Measurements from ENCODE around the gene ASGR2. TPM values are rescaled to one million over a fixed set of nuclear protein-coding genes. Genes with fewer than 3 reads are reported as not detected.

ASGR2 gene
- total RNA-seq, 1 donor from 2014 or later: not detected

GRCh38 chr17:7144213-7144612 lies 29.6 kb upstream of the ASGR2 start:
- DNase-seq (ENCODE audit: low read depth): no peak
- Histone ChIP-seq H3K27me3 (ENCODE audit: control insufficient read depth, insufficient read depth, low read length) (peaks cover 20% of the 10 kb centered on the region), H3K36me3 (ENCODE audit: control insufficient read depth, insufficient read depth, low read length) (no peaks in the 10 kb centered on the region), H3K4me3 (ENCODE audit: low read depth, low read length) (no peak overlapping the region)
- TF ChIP-seq CTCF (IDR thresholded peaks at IDR 0.05; ENCODE audit: insufficient read depth, low read length, poor library complexity, severe bottlenecking): no peak

DNA sequence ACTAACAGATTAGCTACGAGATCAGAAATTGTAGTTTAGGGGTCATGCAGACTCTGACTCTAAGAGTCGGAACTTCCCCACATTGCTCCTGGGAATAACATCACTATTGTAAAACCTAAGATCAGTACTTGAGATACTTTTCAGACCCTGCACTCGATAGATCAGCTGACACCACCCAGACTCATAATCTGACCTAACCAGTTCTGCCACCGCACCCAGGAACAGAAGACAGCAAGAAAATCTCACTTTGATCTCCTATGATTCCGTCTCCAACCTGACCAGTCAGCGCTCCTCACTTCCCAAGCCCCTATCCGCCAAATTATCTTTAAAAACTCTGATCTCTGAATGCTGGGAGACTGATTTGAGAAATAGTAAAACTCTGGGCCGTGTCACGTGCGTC lies 27.2 kb upstream of the ASGR2 start:
- Histone ChIP-seq H3K4me3 (ENCODE audit: low read depth, low read length) (no peak overlapping the region), H3K27me3 (ENCODE audit: control insufficient read depth, insufficient read depth, low read length) (peaks cover 31% of the 10 kb centered on the region), H3K36me3 (ENCODE audit: control insufficient read depth, insufficient read depth, low read length) (no peaks in the 10 kb centered on the region)
- TF ChIP-seq CTCF (IDR thresholded peaks at IDR 0.05; ENCODE audit: insufficient read depth, low read length, poor library complexity, severe bottlenecking): no peak
- peak; percentile 4 for DNase-seq (ENCODE audit: low read depth)

GRCh38 chr17:7139400-7139799 lies 24.8 kb upstream of the ASGR2 start:
- DNase-seq (ENCODE audit: low read depth): no peak
- no peak for TF ChIP-seq CTCF (IDR thresholded peaks at IDR 0.05; ENCODE audit: insufficient read depth, low read length, poor library complexity, severe bottlenecking)
- Histone ChIP-seq H3K27me3 (ENCODE audit: control insufficient read depth, insufficient read depth, low read length) (peaks cover 28% of the 10 kb centered on the region), H3K36me3 (ENCODE audit: control insufficient read depth, insufficient read depth, low read length) (no peaks in the 10 kb centered on the region), H3K4me3 (ENCODE audit: low read depth, low read length) (no peak overlapping the region)

- Histone ChIP-seq H3K27me3 (ENCODE audit: control insufficient read depth, insufficient read depth, low read length) (peaks cover 30% of the 10 kb centered on the region), H3K4me3 (ENCODE audit: low read depth, low read length) (no peak overlapping the region), H3K36me3 (ENCODE audit: control insufficient read depth, insufficient read depth, low read length) (no peaks in the 10 kb centered on the region)
- no peak for DNase-seq (ENCODE audit: low read depth)
- no peak for TF ChIP-seq CTCF (IDR thresholded peaks at IDR 0.05; ENCODE audit: insufficient read depth, low read length, poor library complexity, severe bottlenecking)
Observed at GRCh38 chr17:7138800-7139381, 24.3 kb upstream of the ASGR2 start.

GRCh38 chr17:7137171-7137943 lies 22.7 kb upstream of the ASGR2 start:
- Histone ChIP-seq H3K4me3 (ENCODE audit: low read depth, low read length) (no peak overlapping the region), H3K36me3 (ENCODE audit: control insufficient read depth, insufficient read depth, low read length) (no peaks in the 10 kb centered on the region), H3K27me3 (ENCODE audit: control insufficient read depth, insufficient read depth, low read length) (peaks cover 40% of the 10 kb centered on the region)
- no peak for TF ChIP-seq CTCF (IDR thresholded peaks at IDR 0.05; ENCODE audit: insufficient read depth, low read length, poor library complexity, severe bottlenecking)
- no peak for DNase-seq (ENCODE audit: low read depth)

All from kidney epithelial cell (primary cell).